Inferior parietal cortex (tissue), 1 donor: ENCODE results near the gene ZDHHC1.
A peak's percentile ranks its signal among the peaks of the same experiment; 100 is the strongest.

Experiments used
- DNase-seq: peaks from one replicate; pipeline ENCODE4 v3.0.0-alpha.2; 2016; ENCODE audit errors: extremely low spot score

The ZDHHC1 gene

DNA sequence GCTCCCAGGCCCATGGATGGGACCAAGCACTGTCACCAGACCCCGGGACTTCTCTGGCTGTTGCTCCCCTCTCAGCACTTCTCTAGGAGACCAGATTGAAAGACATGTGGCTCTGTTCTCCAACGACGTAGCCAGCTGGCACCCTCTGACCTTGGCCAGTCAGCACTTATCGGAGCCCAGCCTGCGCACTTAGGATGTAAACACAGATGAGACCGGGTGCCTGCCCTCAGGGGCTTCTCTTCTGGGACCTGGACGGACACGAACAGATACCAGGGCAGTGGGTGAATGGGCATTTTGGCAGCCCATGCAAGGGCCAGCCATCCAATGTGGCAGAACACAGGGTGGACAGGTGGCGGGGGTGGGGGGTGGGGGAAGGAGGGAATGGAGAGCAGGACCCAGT is 6.6 kb downstream of the ZDHHC1 start:
- no peak for DNase-seq

DNA sequence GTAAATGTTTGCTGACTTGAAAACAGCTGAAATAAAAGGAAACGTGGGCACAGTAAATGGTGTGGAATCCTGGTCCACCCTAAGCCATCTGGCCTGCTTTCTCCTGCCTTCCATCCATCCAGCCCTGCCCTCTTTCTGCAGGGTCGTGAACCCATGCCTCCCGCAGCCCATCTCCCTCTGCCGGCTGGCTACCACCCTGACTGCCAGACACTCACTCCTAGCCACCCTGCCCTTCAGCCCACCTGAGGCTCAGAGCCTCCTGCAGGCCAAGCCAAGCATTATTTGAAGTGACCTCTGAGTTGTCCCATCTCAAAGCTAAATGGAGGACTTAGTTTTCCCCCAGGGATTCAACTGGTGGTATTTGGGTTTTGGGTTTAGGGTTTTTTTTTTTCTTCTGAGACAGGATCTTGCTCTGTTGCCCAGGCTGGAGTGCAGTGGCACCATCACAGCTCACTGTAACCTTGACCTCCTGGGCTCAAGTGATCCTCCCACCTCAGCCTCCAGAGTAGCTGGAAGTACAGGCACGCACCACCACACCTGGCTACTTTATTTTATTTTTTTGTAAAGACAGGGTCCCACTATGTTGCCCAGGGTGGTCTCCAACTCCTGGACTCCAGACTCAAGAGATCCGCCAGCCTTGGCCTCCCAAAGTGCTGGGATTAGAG is 8.4 kb downstream of the ZDHHC1 start:
- DNase-seq = no peak

DNA sequence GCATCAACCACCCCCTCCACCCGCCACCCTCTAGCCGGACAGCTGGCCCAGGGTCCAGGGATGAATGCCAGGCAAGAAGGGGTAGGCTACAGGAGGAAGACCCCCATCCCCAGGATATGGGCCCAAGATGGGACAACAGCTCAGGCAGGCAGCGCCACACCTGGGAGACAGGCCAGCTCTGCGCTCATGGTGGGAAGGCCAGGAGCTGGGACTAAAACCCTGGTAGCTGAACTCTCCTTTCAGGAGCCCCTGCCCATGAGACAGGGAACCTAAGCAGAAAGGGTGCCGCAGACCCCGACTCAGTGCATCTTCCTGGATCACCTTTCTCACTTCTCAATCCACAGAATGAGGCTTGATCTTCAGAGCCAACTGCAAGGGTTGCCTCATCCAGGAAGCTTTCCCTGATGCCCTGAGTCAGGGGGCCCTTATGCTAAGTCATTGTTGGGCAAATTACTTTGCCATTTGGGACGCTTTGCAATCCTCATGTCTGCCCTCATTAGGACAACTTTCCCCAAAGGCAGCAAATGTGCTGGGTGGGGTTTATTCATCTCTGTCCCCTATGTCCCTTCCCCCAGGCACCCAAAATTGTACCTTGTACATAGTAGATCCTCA is 9.0 kb downstream of the ZDHHC1 start:
- DNase-seq = no peak

DNA sequence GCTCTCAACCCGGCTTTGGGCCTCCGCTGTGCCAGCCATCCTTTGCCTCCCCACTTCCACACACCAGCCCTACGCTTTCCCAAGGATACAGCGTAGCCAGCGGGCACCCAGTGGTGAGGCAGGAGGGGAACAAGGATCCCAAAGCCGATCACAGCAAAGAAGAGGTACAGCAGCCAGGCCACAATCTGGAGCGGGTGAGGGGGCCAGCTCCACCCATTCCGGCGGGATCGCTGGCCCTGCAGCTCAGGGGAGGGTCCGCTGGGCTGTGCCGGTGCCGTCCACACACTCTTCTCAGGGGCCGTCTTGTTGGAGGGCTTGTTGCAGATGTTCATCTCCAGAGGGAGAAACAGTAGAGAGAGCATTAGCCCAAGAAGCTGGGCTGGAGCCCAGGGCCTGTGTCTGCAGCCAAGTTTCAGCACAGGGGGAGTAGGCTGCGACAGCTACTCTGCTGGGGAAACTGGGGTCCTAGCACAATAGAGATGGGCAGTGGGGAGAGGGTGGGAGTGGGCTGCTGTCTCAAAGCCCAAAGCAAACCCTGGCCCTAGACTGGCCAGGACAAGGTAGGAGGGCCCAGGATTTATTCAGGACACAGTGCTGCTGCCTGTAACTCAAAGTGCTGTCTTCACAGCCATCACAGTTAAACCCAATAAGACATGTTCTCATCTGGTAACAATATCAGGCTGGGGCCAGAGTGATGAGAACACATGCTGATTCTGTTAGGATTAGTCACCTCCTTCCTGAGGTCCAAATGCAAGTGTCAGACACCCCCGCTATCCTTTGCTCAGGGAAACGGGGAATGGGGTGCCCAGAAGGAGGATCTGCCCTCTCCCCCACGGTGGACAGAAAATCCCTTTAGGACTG is 9.9 kb downstream of the ZDHHC1 start:
- peak; percentile 17 for DNase-seq

DNA sequence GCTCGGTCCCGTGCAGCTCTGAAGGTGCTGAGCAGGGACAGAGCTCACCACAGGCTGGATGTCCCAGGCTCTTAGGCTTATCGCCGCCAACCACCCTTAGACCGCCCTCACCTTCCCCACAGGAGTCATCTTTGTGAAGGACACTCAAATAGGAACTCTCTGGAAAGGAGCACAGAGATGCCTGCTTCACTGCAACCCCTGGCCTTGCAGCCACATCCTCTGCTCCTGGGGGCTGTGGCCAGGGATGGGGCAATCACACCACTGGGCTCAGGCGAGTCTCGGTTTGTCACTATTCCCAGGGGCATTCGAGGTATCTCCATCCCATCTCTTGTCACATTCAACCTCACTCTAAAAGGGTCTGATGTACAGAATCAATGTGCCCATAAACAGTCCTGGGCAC is 10.9 kb downstream of the ZDHHC1 start:
- no peak for DNase-seq

DNA sequence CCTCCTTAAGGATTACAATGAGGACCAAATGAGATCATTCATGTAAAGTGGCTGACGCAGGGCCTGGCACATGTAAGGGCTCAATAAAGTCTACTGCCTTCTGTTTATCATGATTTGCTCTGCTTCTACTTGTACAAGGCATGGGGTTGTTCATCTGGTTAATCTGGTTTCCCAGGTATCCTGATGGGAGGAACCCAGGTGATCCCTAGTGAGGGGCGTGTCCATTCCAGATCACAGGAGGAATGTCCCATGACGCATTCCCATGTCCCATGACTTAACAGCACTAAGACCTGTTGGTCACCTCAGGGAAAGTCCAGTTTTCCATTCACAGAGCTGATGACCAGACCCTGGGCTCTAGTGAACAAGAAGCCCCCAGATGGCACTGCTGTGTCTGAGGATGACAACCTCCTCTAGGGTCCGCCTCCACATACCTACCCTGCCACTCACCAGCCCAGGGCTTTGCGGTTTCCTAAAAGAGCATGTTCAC is 11.5 kb downstream of the ZDHHC1 start:
- no peak for DNase-seq

DNA sequence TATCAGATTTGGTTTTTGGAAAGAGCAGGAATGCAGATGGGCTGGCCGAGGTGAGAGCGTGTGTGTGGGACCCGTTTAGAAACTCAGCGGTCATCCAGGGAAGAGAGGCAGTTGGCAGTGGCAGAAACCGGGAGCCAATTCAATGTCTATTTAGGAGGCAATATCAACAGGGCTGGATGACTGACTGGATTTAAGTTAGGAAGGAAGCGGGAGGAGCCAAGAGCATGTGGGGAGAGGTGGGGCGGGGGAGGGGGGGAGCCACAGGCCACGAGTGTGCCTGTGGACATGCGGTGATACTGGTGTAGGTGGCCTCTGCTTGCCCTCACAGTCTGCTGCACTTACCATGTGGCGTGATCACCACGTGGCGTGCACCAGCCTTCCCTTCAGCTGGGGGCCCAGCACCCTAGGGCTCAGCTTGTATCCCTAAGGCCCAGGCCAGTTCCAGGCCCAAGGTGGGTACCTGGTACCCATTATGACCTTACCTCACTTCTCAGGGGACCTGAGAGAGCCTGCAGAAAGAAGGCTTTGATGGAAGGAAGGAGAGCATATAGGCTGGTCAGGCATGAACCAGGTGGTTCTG is 12.2 kb downstream of the ZDHHC1 start:
- no peak for DNase-seq

DNA sequence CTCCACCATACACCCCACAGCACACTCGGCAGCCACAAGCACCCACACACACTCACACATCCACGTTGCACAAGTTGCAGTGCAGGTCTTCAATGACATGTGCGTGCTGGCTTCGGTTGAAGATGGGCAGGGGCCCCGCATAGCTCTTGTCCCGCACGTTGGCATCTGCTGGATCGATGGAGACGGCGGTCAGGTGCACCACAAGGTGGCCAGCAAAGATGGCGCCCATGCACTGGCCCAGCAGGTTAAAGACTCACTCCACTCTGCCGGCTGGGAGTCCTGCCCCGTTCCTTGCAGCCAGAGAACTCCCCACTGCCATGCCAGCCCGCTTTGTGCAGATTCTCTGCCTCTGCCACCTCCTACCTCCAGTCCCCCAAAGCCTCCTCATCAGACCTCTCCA is 15.4 kb downstream of the ZDHHC1 start:
- no peak for DNase-seq

DNA sequence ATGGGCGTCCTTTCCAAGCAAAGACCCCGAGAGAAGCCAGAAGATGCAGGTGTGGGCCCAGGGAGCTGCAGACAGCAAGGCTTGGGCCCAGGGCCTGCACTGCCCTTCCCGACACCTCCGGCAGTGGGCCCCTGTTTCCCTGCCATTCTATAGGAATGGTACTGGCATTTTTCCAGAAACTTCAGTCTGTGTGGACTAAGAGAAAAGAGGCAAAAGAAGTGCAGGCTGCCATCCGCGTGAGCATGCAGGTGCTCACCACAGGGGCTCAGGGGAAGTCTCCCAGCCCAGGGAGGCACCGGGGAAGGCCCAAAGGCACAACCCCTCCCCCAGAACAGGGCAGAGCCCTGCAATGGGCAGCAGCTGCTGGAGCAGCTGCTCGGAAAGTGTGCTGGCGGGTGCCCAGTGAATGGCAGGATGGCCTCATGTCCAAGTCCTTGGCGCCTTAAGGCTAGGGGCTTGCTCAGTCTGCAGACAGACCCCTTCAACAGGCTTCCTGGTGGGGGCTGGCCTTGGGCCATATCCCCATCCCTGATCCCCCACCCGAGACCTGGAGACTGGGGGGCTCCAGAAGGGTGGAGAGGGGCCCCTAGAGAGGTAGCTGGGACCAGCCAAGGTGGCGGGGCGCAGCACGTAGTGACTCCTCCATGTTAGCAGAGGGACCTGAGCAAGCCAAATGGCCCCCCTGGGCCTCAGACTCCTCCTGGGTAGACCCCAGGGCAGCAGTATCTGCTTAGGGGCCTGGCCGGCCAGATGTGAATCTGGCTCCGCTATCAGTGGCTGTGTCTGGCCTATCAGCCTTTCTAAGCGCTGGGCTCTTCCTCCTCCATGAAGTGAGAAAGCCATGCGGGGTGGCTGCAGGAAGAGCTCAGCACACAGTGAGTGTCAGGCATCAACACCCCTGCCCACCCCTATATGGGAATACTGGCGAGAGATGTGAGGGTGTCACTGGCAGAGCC is 16.2 kb downstream of the ZDHHC1 start:
- DNase-seq = no peak

DNA sequence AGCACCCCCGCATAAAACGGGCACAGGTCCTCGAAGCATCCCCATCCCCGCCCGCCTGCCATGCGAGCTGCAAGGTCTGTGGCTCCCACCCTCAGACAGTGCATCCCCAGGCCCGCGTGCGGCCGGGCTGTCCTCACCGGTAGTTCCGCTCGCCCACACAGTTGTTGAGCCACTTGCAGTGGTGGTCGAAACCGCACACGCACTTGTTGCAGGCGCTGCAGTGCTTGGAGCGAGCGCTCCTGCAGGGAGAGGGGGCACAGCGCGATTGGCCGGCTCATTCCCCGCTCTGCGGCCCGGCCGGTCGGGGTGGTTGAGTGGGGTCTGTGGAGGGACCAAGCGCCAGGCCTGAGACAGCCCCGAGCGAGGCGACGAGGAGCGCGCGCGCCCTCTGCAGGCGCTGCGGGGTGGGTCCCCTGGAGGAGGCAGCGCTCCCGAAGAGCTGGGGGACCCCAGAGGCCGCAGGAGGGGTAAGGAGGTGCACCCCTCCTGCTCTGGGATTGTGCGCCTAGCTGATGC is 17.0 kb downstream of the ZDHHC1 start:
- peak; percentile 44 for DNase-seq

DNA sequence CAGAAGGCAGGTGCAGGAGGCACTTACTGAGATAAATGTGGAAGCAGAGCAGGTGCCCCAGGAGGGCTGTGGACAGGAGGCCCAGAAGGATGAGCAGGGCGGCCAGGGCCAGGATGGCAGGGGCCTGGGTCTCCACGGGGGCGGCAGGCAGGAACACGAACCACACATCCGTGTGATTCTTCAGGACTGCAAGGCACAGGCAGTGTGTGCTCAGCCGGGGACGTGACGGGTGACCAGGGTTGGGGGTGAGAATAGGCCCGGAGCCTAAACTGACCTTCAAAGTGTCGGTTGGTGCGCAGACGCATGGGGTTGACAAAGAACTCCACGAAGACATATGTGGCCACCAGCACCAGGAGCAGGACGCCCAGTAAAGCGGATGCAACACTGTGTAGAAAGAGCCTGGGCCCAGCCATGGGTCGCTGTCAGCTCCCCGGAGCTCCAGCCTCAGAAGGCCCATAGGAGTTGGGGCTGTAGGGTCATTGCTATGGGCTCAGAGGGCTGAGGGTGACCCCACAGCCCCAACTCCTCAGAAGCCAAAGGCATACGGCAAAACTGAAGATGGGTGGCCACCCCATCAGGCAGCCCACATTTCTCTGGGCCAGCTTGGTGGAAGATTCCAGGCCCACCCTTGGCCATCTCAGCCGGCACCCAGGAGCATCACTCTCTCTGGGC is 17.6 kb downstream of the ZDHHC1 start:
- no peak for DNase-seq

DNA sequence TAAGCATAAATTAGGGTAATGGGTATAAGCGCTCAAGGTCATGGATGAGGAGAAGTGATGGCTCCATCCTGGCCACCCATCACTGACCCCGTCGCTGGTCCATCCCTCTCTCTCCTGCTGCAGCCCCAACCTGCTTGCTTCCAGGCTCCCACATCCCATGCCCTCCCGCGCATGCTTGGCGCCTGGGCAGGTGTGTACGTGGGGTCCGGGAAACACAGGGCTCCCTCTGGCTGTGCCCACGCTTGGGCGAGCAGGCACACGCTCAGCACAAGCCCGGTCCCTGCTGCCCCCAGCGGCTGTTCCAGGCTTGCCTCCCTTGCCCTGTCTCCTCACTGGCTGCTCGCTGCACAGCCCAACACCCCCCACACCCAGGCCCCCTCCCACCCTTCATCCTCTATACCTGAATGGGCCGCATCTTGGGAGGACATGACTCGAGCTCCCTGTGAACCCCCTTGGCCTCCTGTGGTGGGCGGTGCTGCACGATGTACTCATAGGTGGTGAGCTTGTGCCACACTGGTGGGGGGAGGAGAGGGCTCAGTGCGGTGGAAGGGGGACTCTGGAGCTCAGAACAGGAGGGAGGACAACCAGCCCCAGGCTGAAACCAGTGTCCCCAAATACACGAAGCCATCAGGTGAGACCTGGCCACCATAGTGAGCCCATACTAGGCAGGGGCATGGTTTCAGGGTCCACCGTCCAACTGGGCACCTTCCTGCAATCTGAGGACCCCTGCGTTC is 18.3 kb downstream of the ZDHHC1 start:
- DNase-seq = no peak

DNA sequence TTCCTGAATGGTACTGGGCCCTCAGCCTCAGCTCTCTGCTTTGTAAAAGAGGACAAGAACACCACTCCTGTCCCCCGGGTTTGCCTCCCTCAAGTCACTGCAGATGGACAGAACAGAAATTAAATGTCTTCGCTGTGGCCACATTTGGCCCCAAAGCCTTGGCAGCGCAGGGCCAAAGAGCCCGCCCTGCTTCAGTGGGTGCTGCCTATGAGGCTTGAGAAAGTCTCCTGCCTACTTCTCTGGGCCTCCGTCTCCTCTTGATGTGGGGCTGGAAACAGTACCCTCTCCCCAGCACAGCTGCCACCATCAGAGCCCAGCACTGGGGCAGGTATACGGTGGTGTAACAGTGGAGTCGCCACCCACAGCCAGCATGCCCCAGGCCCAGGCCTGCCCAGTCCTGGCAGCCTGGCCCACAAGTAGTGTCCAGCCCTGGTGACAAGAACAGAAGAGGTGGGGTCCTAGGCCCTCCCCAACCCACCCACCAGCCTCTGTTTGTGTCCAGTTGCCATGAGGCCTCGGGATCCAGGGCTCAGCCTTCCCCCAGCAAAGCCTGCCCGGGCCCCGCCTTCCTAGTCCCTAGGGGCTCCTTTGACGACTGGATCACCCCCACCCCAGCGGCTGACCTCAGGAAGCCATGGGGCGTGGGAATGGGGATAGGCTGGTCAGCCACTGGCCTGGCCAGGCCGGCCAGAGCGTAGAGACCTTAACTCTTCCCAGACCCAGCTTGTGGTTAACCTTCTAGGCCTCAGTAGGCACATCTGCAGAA is 19.1 kb downstream of the ZDHHC1 start:
- DNase-seq = no peak

DNA sequence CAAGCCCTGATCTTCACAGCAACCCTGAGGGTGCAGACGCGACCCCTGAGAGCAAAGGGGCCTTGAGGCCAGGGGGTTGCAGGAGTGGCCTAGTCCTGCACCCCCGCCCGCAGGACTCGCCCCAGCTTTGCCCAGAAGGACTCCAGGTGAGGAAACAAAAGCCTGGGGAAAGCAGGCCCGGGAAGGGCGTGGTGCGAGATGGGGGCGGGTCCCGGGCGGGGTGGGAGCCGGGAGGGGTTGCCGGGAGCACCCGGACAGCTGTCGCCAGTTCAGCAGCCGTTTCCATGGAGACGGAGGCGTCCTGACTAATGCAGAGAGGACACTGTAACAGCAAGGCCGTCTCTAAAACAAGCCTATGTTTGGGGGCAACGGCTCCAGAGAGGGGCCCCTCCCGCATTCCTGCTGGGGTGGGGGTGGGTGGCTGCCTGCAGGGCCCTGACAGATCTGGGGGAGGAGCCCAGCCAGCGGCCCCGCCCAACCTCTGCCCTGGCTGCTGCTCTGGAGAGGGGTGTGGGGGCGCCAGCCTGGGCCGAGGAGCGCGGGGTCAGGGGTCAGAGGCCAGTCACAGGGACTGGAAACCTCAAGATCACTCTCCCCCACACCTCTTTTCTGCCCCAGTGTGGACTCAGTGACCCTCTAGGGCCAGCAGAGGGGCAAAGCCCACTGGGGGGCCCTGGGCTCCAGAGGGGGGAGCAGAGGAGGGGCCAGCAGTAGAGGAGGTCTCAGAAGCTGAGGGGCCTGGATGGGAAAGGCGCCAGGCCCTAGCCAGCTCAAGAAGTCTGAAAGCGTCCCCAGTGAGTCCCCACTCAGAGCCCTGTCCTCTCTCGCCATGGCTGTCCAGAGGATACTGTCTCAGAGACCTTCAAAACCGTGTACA is 19.9 kb downstream of the ZDHHC1 start:
- DNase-seq = peak; percentile 31

DNA sequence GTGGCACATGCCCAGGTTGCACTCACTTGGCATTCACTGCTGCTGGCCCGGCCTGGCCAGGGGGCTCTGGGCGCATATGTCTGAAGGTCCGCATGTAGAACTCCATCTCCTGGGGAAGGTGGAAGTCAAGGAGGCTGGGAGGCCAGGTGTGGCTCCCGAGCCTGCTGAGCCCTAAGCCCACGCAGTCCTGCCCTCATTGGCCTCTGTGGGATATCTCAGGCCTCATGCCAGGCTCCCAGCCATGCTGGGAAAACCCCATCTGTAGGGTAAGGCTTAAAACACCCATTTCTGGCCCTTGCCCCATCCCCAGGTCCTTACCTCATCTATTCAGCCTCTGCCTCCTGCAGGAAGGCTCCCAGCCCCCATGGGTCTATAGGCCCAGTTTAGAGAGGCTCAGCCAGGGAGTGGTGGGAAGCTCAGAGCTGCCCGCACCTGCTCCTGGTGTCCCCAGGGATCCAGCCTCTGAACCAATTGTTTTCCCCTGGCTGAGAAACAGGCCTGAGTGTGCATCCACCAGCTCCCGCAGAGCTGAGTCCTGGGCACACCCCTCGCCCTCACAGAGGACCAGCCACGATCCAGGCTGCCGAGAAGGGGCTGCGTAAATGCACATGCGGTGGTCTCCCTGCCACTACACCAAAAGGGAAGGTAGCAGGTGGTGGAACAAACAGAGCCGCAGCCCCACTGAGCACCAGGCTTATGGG is 20.7 kb downstream of the ZDHHC1 start:
- no peak for DNase-seq

DNA sequence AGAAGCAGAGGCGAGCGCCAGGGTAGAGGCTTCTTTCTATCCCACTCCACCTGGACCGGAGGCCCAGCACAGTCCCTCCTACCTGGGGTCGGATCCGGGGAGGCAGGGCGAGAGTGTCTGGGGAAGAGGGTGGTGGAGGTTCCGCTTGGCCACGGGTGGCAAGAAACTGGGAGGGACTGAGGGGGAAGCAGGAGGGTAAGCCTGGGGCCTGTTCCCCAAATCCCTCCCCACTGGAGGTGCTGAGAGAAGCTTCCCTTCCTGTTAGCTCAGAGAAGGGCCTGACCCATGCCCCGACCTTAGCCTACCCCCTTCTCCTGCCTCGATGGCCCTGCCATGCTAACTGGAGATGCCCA is 21.2 kb downstream of the ZDHHC1 start:
- DNase-seq = no peak
